Gastroesophageal sphincter (tissue), 3 donors: ENCODE results near the gene AGPAT4.

Source experiments
- POLR2A ChIP-seq, 2 donors: fragments of 450-650 bp; IDR thresholded peaks; one replicate each; pipeline ENCODE4 v1.6.1; 2017; ENCODE audit warnings: antibody characterized with exemption in 2 of 2, mild to moderate bottlenecking in 2 of 2, moderate library complexity in 1 of 2
- POLR2AphosphoS5 ChIP-seq: sonication (generic); formaldehyde crosslinking; IDR thresholded peaks from one replicate; pipeline ENCODE4 v1.6.1; 2017; ENCODE audit warnings: antibody characterized with exemption
- TF ChIP-seq, protein P1 (sequence below), 4 experiments: fragments of 200-600 bp in 2 of 4; fragments of 450-650 bp in 2 of 4; sonication (generic) in 1 of 4; IDR thresholded peaks; one replicate each; pipeline ENCODE4 v1.5.1; 2017 to 2019; ENCODE audit warnings: antibody characterized with exemption in 4 of 4, mild to moderate bottlenecking in 2 of 4, moderate library complexity in 2 of 4

DNA sequence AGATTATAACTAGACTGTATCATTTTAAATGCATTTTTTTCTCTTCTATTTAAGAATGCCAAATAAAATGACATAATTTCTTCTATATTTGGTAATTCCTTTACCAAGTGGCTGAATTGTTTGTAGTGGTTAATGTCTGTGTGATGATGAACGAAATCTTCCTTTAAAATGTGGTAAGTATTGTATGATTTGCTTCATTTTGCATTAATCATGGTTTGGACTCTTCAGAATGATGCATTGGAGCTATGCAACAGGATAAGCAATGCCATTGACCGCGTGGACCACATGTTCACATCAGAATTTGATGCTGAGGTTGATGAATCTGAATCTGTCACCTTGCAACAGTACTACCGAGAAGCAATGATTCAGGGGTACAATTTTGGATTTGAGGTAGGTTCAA, 182.7 kb downstream of the AGPAT4 start:
- TF ChIP-seq POLR2A (IDR thresholded peaks at IDR 0.05): no peak
- TF ChIP-seq, protein P1, sequence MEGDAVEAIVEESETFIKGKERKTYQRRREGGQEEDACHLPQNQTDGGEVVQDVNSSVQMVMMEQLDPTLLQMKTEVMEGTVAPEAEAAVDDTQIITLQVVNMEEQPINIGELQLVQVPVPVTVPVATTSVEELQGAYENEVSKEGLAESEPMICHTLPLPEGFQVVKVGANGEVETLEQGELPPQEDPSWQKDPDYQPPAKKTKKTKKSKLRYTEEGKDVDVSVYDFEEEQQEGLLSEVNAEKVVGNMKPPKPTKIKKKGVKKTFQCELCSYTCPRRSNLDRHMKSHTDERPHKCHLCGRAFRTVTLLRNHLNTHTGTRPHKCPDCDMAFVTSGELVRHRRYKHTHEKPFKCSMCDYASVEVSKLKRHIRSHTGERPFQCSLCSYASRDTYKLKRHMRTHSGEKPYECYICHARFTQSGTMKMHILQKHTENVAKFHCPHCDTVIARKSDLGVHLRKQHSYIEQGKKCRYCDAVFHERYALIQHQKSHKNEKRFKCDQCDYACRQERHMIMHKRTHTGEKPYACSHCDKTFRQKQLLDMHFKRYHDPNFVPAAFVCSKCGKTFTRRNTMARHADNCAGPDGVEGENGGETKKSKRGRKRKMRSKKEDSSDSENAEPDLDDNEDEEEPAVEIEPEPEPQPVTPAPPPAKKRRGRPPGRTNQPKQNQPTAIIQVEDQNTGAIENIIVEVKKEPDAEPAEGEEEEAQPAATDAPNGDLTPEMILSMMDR (IDR thresholded peaks at IDR 0.05): no peak
- TF ChIP-seq POLR2AphosphoS5: no peak
